Small intestine (tissue), 7 donors: ENCODE results near the gene OXGR1. TPM values are rescaled to one million over a fixed set of nuclear protein-coding genes. Genes with fewer than 3 reads are reported as not detected.

Source experiments
- DNase-seq, 2 donors: peaks; one replicate each; pipeline versions ENCODE4 v3.0.0 to v3.0.0-alpha.2; 2013
- FAIRE-seq: peaks from 2 replicates; lab custom pipeline; 2012; peaks lifted over from hg19 to GRCh38; lab: Jason Lieb, UNC
- H3K27ac ChIP-seq, 3 donors: one replicate each; pipeline ENCODE4 v1.5.1; 2013; ENCODE audit warnings: low read length in 2 of 3, mild to moderate bottlenecking in 2 of 3, control low read depth in 1 of 3, inconsistent platforms in 1 of 3, low read depth in 1 of 3, moderate library complexity in 1 of 3
- H3K27me3 ChIP-seq, 3 donors: one replicate each; pipeline ENCODE4 v1.6.1; 2013; ENCODE audit warnings: low read length in 3 of 3, inconsistent platforms in 1 of 3; ENCODE audit not compliant: control insufficient read depth in 3 of 3, insufficient read depth in 3 of 3
- H3K36me3 ChIP-seq, 3 donors: one replicate each; pipeline ENCODE4 v1.6.1; 2013; ENCODE audit warnings: low read length in 3 of 3, inconsistent platforms in 1 of 3, low read depth in 1 of 3, mild to moderate bottlenecking in 1 of 3, moderate library complexity in 1 of 3; ENCODE audit not compliant: control insufficient read depth in 3 of 3, insufficient read depth in 2 of 3
- H3K4me1 ChIP-seq, 3 donors: one replicate each; pipeline ENCODE4 v1.6.1; 2013; ENCODE audit warnings: low read length in 2 of 3, inconsistent platforms in 1 of 3, low read depth in 1 of 3, mild to moderate bottlenecking in 1 of 3, moderate library complexity in 1 of 3; ENCODE audit not compliant: control insufficient read depth in 3 of 3, insufficient read depth in 2 of 3
- H3K4me3 ChIP-seq, 3 donors: one replicate each; pipeline ENCODE4 v1.5.1; 2013; ENCODE audit warnings: low read length in 3 of 3, control low read depth in 1 of 3, inconsistent platforms in 1 of 3, low read depth in 1 of 3, mild to moderate bottlenecking in 1 of 3, moderate library complexity in 1 of 3
- H3K9me3 ChIP-seq, 2 donors: one replicate each; pipeline ENCODE4 v1.6.1; 2013; ENCODE audit warnings: low read depth in 1 of 2, low read length in 1 of 2; ENCODE audit not compliant: control insufficient read depth in 2 of 2, insufficient read depth in 1 of 2
- WGBS, 3 donors: extraction: QIAGEN DNeasy Blood & Tissue Kit; methylation state at CpG; one replicate each; pipeline ENCODE4 v1.1.7; 2013; 5-methylcytosine and 5-hydroxymethylcytosine counted together
- polyA plus RNA-seq, 4 donors: library from polyadenylated mRNA; stranded (reverse) in 3 of 4; unstranded in 1 of 4; fragments of 200-250 nt in 3 of 4; fragments of 120-200 nt in 1 of 4; gene quantifications; one replicate each; pipeline versions ENCODE4 v1.2.1 to v1.2.3, GENCODE V29; 2013
- donor health status: healthy with polysubstance abuse.
- donor health status: control.
- donor health status: control.
- donor health status: Bipolar disorder and iron deficiency.
- donor health status: healthy.

OXGR1 gene
- polyA plus RNA-seq, 4 donors, result 0.19 to 1.7 TPM; not detected in 2

DNA sequence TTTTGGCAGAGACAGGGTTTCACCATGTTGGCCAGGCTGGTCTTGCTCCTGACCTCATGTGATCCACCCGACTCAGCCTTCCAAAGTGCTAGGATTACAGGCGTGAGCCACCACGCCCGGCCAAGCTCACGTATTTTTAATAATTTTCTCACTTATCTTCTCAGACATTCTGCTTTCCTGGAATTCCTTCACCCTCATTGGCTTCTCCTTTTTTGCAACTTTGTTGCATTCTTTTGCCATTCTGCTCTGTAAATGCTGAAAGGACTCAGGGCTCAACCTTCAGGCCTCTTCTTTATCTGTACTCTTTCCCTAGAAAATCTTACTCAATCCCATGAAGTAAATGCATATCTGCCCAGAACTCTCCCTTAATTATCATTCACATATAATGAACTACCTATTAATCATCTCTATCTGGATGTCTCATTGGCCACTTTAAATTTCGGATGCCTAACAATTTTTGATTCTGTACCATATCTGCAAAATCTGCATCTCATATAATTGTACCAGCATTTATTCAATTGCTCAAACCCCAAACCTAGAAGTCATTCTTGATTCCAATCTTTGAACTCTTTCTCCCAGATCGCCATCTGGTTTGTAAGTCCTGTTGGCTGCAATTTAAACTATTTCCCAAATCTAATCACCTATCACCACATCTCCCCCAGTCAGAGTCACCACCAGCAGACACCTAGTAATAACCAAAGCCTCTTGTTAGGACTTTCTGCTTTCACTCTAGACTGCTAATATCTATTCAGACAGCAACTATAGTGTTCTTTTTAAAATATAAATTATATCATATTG is 18.2 kb upstream of the OXGR1 start:
- no peak overlapping the region for H3K27ac ChIP-seq
- DNase-seq, result no peak
- H3K27me3 ChIP-seq, result no peaks in the 10 kb centered on the region
- no peaks in the 10 kb centered on the region for H3K9me3 ChIP-seq
- 72 to 84% (median 77%) methylated on average over 7 of the region's 7 CpGs for WGBS, 3 donors
- FAIRE-seq, result no peak
- no peaks in the 10 kb centered on the region for H3K36me3 ChIP-seq
- no peak overlapping the region for H3K4me3 ChIP-seq
- peaks cover 0 to 4% (median 0%) of the 10 kb centered on the region in 3 donors for H3K4me1 ChIP-seq

DNA sequence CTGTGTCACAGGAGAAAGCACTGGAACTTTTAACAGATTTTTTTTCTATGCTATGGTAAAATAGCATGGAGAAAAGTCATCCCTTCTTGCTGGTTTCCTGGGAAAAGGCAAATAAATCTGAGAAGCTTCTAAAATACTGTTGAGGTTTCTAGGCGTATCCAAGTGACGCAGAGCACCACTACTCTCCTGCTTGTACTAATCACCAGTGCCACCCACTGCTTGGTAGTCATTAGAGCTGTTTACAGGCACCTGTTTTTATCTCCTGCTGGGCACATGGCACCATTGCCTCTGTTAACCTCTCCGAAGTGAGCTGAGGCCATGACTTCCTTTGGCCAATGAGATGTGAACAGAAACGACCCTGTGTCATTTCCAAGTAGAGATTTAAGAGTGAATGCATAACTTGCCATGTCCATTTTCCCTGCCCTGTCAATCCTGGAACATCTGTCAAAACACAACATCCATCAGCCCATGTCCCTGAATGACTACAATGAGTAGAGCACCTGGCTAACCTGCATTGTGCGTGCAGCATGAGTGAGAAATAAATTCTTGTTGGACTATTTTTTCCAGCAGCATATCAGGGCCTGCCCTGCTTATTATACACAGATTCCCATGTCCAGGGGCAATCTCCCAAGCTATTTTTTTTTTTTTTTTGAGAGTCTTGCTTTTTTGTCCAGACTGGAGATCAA is 17.3 kb upstream of the OXGR1 start:
- FAIRE-seq (no peak), DNase-seq (no peak)
- Histone ChIP-seq H3K27ac (no peak overlapping the region), H3K36me3 (no peaks in the 10 kb centered on the region), H3K4me3 (no peak overlapping the region), H3K27me3 (no peaks in the 10 kb centered on the region), H3K4me1 (peaks cover 0 to 4% (median 0%) of the 10 kb centered on the region in 3 donors), H3K9me3 (no peaks in the 10 kb centered on the region)
- 75 to 81% (median 77%) methylated on average over 5 of the region's 5 CpGs for WGBS, 3 donors

DNA sequence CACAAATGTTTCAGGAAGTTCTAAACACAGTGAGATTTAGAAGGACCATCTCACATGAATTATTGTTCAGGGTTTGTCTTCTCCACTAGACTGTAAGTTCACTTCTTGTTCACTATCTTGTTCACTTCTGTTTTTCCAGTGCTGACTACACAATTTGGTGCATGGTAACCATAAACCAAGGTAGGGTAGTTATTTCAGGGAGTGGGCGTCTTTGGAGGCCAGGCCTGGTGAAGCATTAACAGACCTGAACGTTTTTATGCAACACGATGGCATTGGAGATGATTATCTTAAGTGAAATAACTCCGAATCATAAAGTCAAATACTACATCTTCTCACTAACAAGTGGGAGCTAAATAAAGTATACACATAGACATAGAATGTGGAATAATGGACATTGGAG is 14.4 kb upstream of the OXGR1 start:
- FAIRE-seq, result no peak

DNA sequence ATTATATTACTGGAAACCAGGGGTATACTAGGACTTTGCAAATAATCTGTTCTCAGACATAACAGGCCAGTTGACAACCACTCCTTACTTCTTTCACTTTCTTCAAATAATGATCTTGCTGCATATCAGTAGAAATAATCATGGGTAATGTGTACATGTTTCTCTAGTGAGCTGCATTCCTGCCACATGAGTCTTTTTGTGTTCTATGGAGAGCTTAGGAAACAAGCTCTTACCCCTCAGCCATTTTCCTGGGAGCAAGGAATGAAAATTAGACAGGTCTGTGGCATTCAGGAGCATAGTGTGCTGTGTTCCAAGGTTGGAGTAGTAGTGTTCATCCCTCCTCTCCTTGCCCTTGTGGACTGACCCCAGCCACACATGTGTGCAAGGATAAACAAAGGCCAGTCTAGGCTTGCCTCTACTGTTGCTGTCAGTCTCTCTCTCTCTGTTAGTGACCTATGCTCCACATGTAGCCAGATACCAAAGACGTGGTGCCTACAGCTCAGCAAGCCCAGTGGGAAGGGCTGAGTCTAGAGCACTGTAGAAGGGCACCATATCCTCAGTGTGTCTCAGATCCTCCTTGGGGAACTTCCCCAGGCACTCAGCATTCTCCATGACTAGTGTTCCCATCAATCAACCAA is 11.5 kb upstream of the OXGR1 start:
- no peak for DNase-seq
- Histone ChIP-seq H3K27ac (no peak overlapping the region), H3K36me3 (no peaks in the 10 kb centered on the region), H3K27me3 (peaks cover 0 to 3% (median 0%) of the 10 kb centered on the region in 3 donors), H3K4me3 (no peak overlapping the region), H3K4me1 (peaks cover 0 to 4% (median 0%) of the 10 kb centered on the region in 3 donors), H3K9me3 (no peaks in the 10 kb centered on the region)
- WGBS, 3 donors, result 44 to 74% (median 57%) methylated on average over 1 of the region's 1 CpG
- FAIRE-seq, result no peak

More for the DNA sequence above, 14.4 kb upstream of the OXGR1 start:
- DNase-seq, result peak in 1 of 2 donors; percentile 39
- Histone ChIP-seq H3K4me3 (no peak overlapping the region), H3K27me3 (no peaks in the 10 kb centered on the region), H3K4me1 (peaks cover 0 to 4% (median 0%) of the 10 kb centered on the region in 3 donors), H3K27ac (peak overlapping the region in 1 of 3 donors; percentile 31), H3K36me3 (no peaks in the 10 kb centered on the region), H3K9me3 (no peaks in the 10 kb centered on the region)
- WGBS, 3 donors, result 29 to 55% (median 48%) methylated on average over 4 of the region's 4 CpGs

DNA sequence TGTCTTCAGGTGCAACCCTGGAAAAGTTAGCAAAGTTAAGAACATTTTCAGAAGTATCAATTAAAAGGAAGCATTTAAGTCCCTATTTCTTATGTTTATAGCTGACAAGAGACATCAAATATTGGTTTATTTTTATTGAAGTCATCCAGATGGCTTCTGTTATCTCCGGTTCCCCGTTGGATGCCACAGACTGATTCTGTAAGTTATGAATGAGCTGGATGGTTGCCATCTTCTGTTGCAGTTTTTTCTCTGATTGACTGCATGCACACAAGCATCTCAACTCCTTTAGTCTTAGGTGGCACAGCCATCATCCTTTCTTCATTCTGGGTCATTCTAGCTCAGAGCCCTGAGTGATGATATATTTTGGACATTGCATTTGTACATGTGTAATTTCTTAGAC is 10.6 kb upstream of the OXGR1 start:
- Histone ChIP-seq H3K4me1 (peaks cover 0 to 4% (median 0%) of the 10 kb centered on the region in 3 donors), H3K4me3 (no peak overlapping the region), H3K9me3 (no peaks in the 10 kb centered on the region), H3K27me3 (peaks cover 0 to 3% (median 0%) of the 10 kb centered on the region in 3 donors), H3K36me3 (no peaks in the 10 kb centered on the region), H3K27ac (no peak overlapping the region)
- FAIRE-seq, result no peak
- 42 to 58% (median 43%) methylated on average over 2 of the region's 2 CpGs for WGBS, 3 donors
- DNase-seq, result no peak

DNA sequence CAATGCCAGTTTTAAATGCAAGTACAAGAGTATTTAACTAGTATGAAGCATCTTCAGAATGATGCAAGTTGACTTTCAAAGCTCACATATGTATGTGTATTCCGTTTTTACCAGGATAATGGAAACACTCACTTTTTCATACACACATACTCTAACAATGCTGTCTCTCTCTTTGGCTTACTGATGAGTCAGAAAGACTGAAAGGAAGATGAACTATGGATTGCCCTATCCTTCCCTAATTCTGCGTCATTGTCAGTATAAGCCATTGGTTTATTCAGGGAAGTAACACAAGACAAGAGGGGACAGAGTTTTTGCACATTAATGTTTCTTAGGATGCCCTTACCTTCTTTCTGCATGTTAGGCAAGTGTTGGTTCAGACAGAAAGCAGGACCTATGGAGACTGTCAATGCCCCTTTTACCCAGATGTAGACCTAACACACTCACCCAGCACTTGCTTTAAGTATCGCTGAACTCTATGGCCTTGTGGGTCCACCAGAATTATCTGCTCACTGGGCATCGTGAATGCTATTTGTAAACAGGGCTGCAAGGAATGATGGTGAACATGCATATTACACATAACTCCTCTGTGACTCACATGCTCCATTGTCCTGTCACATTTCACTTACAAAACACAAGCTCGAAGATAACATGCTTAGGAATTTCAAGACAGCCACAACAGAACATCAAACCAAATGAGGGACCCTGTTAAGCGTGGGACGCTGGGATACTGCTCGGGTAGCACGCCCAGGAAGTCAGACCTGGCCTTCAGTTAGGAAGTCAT is 10.0 kb upstream of the OXGR1 start:
- WGBS, 3 donors, result 86 to 89% (median 88%) methylated on average over 9 of the region's 9 CpGs

DNA sequence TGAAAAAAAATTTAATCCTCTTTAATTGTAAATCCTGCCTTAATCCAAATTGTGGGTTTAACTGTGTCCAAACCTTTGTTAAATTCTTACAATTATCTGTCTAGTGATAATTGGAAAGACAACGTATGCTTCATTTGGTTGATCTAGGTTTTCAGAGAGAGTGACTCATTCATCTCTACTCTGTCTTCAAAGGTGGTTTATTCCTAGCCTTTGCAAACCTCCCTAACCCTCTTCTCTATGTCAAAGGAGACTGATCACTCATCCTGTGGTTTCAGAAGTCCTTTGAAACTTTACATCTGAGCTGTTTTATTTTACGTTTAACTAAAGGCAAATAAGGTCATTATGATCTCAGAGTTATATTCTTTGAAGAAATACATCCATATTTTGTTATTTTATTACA is 8.8 kb upstream of the OXGR1 start:
- H3K4me3 ChIP-seq, result no peak overlapping the region
- WGBS, 3 donors, result 62 to 74% (median 70%) methylated on average over 2 of the region's 2 CpGs
- DNase-seq (no peak), FAIRE-seq (no peak)
- no peaks in the 10 kb centered on the region for H3K9me3 ChIP-seq
- no peaks in the 10 kb centered on the region for H3K36me3 ChIP-seq
- H3K27ac ChIP-seq, result no peak overlapping the region
- H3K4me1 ChIP-seq, result no peaks in the 10 kb centered on the region
- peaks cover 0 to 3% (median 0%) of the 10 kb centered on the region in 3 donors for H3K27me3 ChIP-seq

More for the DNA sequence above, 10.0 kb upstream of the OXGR1 start:
- H3K9me3 ChIP-seq, result no peaks in the 10 kb centered on the region
- H3K4me1 ChIP-seq, result peaks cover 0 to 4% (median 0%) of the 10 kb centered on the region in 3 donors
- no peak overlapping the region for H3K27ac ChIP-seq
- FAIRE-seq, result no peak
- peaks cover 0 to 3% (median 0%) of the 10 kb centered on the region in 3 donors for H3K27me3 ChIP-seq
- H3K4me3 ChIP-seq, result no peak overlapping the region
- H3K36me3 ChIP-seq, result no peaks in the 10 kb centered on the region
- no peak for DNase-seq

DNA sequence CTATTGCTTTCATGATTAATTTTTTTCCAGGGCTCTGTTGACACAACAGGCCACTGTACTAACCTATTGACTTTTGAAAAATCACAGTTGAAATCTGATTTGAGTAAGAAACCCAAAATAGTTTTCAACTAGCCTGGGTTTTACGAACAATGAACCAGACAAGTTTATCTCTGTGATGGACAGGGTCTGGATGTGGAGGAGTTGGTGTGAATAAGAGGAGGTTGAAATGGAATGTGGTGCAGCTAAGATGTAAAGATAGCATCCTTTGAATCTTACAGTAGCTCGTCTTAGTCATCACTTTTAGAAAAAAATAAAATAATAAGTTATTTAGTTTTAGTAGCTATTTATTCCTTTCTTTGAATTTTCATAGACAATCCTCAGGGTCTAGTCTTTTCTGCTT is 8.3 kb upstream of the OXGR1 start:
- no peak for FAIRE-seq

More for the DNA sequence above, 8.3 kb upstream of the OXGR1 start:
- 72 to 78% (median 75%) methylated on average over 2 of the region's 2 CpGs for WGBS, 3 donors
- no peaks in the 10 kb centered on the region for H3K9me3 ChIP-seq
- peaks cover 0 to 3% (median 0%) of the 10 kb centered on the region in 3 donors for H3K27me3 ChIP-seq
- no peaks in the 10 kb centered on the region for H3K4me1 ChIP-seq
- H3K27ac ChIP-seq, result no peak overlapping the region
- no peak for DNase-seq
- H3K36me3 ChIP-seq, result no peaks in the 10 kb centered on the region
- H3K4me3 ChIP-seq, result no peak overlapping the region
